GM19467 (cell line): Measurements from ENCODE around the gene DUOXA1.
"Not testable (repeated sequence)": the region's sequence is repeated elsewhere in the genome, so short reads cannot be mapped to it uniquely, and the experiment has no call there.

Source experiments
- ATAC-seq: cut with Tn5 transposase; IDR thresholded peaks from one replicate; pipeline ENCODE4 v1.9.1; 2021; ENCODE audit warnings: mild to moderate bottlenecking, moderate library complexity; ENCODE audit not compliant: unreplicated experiment

The DUOXA1 gene

GRCh38 chr15:45114751-45115085 lies 15.0 kb downstream of the DUOXA1 start:
- no peak for ATAC-seq

- ATAC-seq: no peak
Observed at GRCh38 chr15:45114076-45114750, 15.5 kb downstream of the DUOXA1 start, which contains the start of the genes DUOX2 and DUOXA2. Gene DUOX2, minus strand, starts transcription at chr15:45114172. Its CDS starts 761 bp downstream, at chr15:45113411. Gene DUOXA2, plus strand, starts transcription at chr15:45114326. Its CDS starts 280 bp downstream, at chr15:45114606.

GRCh38 chr15:45113380-45113990 lies 16.2 kb downstream of the DUOXA1 start:
- ATAC-seq: no peak

GRCh38 chr15:45112591-45113379 lies 16.9 kb downstream of the DUOXA1 start:
- no peak for ATAC-seq

GRCh38 chr15:45112143-45112590 lies 17.5 kb downstream of the DUOXA1 start:
- ATAC-seq: no peak

GRCh38 chr15:45111390-45112142 lies 18.1 kb downstream of the DUOXA1 start:
- ATAC-seq: no peak

- ATAC-seq: no peak
Observed at GRCh38 chr15:45110256-45110820, 19.3 kb downstream of the DUOXA1 start.

GRCh38 chr15:45107941-45108630 lies 21.6 kb downstream of the DUOXA1 start:
- ATAC-seq: no peak

- no peak for ATAC-seq
Observed at GRCh38 chr15:45106002-45106790, 23.5 kb downstream of the DUOXA1 start.

GRCh38 chr15:45105586-45105985 lies 24.1 kb downstream of the DUOXA1 start:
- ATAC-seq: no peak

- ATAC-seq: not testable (repeated sequence)
Observed at GRCh38 chr15:45104170-45104569, 25.5 kb downstream of the DUOXA1 start.

- ATAC-seq: no peak
Observed at GRCh38 chr15:45102226-45102625, 27.5 kb downstream of the DUOXA1 start.

GRCh38 chr15:45101749-45102148 lies 27.9 kb downstream of the DUOXA1 start:
- no peak for ATAC-seq

- ATAC-seq: no peak
Observed at GRCh38 chr15:45100884-45101625, 28.6 kb downstream of the DUOXA1 start.

- no peak for ATAC-seq
Observed at GRCh38 chr15:45099549-45100165, 30.0 kb downstream of the DUOXA1 start.

- no peak for ATAC-seq
Observed at GRCh38 chr15:45097466-45097865, 32.2 kb downstream of the DUOXA1 start.

GRCh38 chr15:45095661-45096060 lies 34.0 kb downstream of the DUOXA1 start:
- no peak for ATAC-seq

GRCh38 chr15:45094358-45094730 lies 35.3 kb downstream of the DUOXA1 start:
- no peak for ATAC-seq
